HG03521 (cell line): Measurements from ENCODE around the gene BNC1.

Experiments used
- ATAC-seq: cut with Tn5 transposase; IDR thresholded peaks from one replicate; pipeline ENCODE4 v1.9.1; 2021; ENCODE audit warnings: mild to moderate bottlenecking, moderate library complexity; ENCODE audit not compliant: unreplicated experiment

BNC1 gene

GRCh38 chr15:83284559-83285283 lies at the start of gene BNC1:
BNC1 (minus strand) TSS chr15:83284664; CDS start chr15:83284628, 36 bp downstream.
- ATAC-seq, result no peak

- ATAC-seq, result no peak
Measured at GRCh38 chr15:83327041-83327440, 42.6 kb upstream of the BNC1 start.

GRCh38 chr15:83324799-83325198 lies 40.3 kb upstream of the BNC1 start:
- ATAC-seq, result no peak

DNA sequence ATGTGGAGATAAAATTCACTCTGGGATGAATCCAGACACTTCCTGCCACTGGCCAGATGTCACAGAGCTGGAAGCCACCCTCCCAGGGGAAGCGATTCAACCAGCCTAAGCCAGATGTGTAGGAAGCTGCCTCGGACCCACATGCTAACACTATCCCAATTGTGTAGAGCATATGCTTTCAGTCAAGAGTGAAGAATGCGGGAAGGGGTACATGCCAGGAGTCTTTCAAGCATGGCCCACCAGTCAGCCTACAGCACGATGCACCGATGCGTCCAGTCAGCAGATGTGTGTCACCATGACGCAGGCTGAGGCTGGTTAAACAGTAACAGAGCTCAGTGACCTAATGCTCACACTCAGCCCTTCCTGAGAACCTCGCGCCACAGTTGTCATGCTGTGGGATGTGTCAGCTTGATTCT lies 38.8 kb upstream of the BNC1 start:
- ATAC-seq, result no peak

DNA sequence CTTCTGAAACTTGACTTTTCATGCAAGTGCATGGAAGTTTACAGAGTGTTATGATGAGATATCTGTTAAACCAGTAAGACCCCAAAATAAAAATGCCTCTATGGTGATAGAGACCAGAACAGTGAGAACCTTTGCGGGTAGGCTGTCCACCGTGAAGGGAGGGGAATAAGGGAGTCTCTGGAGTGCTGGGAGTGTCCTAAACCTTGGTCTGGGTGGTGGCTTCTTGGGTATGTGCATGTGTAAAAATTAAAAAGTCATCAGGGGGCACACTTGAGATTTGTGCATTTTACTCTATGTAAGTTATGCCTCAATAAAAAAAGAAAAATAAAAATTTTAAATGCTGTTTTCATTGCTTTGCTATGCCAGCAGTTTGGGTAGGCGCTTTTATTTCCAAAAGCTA lies 38.2 kb upstream of the BNC1 start:
- ATAC-seq, result no peak

DNA sequence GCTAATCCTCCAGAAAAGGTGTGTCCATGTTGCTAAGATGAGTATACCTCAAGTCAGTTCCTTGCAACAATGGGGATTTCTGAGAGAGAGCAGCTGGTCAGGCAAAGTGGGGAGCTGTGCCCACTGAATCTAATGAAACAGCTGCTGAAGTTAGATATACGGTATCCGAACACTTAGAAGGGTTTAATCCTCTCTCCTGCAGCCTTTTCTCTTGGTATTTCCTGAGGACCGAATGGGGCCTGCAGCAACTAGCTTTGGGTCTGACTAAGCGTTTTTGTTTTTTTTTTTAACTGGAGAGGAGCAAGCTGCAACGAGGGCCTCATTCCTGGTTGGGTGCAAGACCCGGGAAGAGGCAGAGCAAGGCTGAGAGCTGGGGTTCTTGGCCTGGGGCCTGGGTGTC lies 37.6 kb upstream of the BNC1 start:
- ATAC-seq, result no peak

- no peak for ATAC-seq
Measured at GRCh38 chr15:83320844-83321243, 36.4 kb upstream of the BNC1 start.

DNA sequence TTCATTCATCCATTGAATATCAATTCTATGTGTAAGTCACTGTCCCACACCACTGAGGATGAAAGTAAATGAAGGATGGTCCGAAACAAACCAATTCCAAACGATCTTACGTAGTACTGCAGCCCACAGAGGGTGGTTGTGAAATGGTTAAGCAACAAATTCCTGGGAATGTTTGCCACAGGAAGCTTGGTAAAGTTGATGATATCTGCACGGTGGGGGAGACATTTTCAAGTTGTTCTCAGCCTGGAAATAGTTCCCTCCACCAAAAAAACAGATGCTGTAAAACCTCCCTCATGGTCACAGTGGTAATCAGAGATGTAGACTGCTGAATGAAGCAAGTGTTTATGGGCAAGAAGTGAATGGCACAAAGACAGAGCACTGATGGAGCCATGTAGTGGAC lies 35.9 kb upstream of the BNC1 start:
- no peak for ATAC-seq

GRCh38 chr15:83319771-83320170 lies 35.3 kb upstream of the BNC1 start:
- no peak for ATAC-seq

GRCh38 chr15:83318861-83319415 lies 34.5 kb upstream of the BNC1 start:
- no peak for ATAC-seq

GRCh38 chr15:83318036-83318435 lies 33.6 kb upstream of the BNC1 start:
- no peak for ATAC-seq

DNA sequence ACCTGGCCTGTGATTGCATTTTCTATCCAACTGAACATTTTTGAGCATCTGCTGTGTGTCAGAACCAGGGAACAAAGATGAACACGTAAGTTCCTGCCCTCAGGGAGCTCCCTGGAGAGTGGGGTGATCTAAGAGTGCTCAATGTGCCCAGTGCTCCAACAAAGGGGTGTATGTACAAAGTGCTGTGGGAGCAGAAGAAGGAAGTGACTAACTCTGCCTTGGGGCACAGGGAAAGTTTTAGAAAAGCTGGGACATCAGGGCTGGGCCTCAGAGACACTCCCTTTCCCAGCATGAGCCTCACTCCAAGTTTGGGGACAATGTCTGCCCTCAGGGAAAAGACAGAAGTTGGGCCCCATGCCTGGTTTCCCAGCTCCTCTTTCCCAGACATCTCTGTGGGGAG lies 27.6 kb upstream of the BNC1 start:
- no peak for ATAC-seq

- ATAC-seq, result no peak
Measured at GRCh38 chr15:83310521-83311456, 26.3 kb upstream of the BNC1 start.

GRCh38 chr15:83308671-83309070 lies 24.2 kb upstream of the BNC1 start:
- no peak for ATAC-seq

GRCh38 chr15:83306561-83306960 lies 22.1 kb upstream of the BNC1 start:
- no peak for ATAC-seq

GRCh38 chr15:83305704-83306291 lies 21.3 kb upstream of the BNC1 start:
- ATAC-seq, result no peak

DNA sequence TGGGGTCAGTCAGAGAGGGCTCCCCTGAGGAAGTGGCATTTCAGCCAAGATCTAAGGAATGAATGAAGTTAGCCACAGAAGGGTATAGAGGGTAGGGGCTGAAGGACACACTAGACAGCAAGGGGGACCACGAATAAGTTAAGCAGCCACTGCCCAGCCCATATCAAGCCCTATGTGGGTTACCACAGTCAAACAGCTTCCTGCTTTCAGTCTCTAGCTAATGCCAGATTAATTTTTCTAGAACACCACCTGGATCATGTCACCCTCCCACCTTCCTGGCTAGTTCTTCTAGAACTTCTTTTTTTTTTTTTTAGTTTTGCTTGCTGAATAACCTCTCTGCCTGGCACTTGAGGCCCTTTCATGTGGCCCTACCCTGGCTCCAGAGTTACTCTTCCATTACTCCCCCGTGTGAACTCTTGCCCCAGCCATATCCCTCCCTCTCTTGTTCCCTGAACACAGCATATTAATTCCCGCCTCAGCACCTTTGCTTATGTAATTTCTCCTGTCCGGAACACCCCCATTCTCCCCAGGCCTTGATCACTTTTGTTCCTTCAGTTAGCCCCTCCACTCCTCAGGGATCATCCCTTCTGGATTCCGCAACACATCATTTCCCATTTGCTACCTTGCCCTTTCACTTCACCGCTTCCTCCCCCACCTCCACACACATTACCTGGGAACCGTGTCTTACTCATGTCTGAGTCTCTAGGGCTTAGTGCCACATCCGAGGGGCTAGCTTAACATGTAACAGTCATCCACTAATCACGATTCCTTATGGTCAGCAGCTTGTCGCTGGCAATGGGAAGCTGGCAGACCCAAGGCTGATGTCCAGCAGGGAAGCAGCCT lies 20.6 kb upstream of the BNC1 start:
- ATAC-seq, result no peak

- no peak for ATAC-seq
Measured at GRCh38 chr15:83303535-83303934, 19.1 kb upstream of the BNC1 start.

GRCh38 chr15:83300826-83301225 lies 16.4 kb upstream of the BNC1 start:
- no peak for ATAC-seq

DNA sequence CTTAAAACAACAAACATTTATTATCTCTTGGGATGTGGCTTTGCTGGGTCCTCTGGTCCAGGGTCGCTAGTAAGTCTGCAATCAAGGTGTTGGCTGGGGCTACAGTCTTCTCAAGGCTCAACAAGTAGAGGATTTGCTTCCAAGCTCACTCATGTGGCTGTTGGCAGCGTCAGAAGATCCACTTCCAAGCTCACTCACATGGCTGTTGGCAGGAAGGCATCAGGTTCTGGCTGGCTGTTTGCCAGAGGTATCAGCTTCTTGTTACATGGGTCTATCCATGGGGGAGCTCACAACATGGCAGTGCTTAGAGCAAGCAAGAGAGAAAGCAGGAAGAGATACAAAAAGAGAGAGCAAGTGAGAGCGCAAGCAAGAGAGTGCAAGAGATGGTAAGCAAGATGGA lies 15.0 kb upstream of the BNC1 start:
- ATAC-seq, result no peak

- no peak for ATAC-seq
Measured at GRCh38 chr15:83295417-83295816, 11.0 kb upstream of the BNC1 start.
